HG02610 (cell line): ENCODE measurements around the gene APP.
"Not testable (repeated sequence)": the region's sequence is repeated elsewhere in the genome, so short reads cannot be mapped to it uniquely, and the experiment has no call there.

ENCODE experiments used
- ATAC-seq: cut with Tn5 transposase; IDR thresholded peaks from one replicate; pipeline ENCODE4 v1.9.1; 2021; ENCODE audit warnings: mild to moderate bottlenecking, moderate library complexity; ENCODE audit not compliant: unreplicated experiment

Gene APP

DNA sequence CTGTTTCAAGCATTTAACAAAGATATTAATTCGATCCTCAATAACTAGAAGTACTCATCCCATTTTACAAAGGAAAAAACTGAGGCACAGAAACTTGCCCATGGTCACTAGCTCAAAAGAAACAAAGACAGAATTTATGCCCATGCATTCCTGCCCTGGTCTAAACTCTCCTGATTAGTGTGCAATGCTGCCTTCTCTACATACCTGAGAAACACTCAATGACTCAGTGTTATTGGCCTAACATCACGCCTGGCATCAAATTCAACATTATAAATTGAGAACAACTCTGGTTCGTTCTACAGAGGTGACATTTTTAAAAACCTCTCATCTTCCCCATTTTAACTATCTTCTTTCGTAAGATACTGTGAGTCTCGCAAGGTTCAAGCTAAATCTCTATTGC is 5.2 kb downstream of the APP start:
- no peak for ATAC-seq

DNA sequence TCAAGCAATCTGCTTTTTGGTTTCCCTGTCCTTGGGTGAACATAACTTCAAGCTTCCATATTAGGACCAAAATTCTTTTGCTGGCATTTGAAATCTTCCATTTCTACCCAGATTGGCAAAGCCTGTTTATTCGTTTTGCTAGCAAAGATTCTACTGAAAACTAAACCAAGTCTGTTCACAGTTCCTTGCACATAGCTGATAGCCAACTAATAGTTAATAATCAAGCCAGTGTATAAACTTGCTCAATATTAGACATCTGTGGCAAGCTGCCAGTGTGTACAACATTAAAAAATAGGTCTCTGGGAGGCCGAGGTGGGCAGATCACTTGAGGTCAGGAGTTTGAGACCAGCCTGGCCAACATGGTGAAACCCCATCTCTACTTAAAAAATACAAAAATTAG is 6.3 kb downstream of the APP start:
- no peak for ATAC-seq

DNA sequence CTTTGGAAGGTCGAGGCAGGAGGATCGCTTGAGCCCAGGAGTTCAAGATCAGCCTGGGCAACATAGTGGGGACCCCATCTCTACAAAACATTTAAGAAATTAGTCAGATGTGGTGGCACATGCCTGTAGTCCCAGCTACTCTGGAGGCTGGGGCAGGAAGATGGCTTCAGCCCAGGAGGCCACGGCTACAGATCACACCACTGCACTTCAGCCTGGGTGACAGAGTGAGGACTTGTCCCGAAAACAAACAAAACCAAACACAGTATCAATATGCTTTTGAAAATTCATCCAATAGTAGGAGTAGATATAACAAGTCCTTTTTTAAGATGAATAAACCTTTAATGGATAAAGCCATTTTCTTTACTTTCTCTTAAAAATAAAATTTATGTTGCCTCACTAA is 8.5 kb downstream of the APP start:
- no peak for ATAC-seq

DNA sequence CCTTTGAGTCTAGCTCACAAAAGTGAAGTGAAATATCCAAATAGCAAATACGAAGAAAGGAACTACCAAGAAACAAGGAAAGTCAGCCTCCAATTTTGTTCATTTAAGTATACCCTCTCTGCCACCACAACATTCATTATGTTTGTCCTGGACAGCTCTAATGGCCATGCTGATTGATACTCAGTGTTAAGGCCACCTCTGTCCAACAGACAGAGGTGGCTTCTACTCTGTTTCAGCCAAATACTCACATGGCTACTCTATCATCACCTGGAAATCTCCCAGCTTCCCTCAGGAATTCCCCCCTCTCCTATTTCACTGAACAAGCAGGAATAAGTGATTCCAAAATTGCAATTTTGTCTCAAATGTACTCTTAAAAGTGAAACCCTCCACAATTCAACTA is 10.7 kb downstream of the APP start:
- ATAC-seq: no peak

- ATAC-seq: no peak
Observed at GRCh38 chr21:26157801-26158200, 12.8 kb downstream of the APP start.

DNA sequence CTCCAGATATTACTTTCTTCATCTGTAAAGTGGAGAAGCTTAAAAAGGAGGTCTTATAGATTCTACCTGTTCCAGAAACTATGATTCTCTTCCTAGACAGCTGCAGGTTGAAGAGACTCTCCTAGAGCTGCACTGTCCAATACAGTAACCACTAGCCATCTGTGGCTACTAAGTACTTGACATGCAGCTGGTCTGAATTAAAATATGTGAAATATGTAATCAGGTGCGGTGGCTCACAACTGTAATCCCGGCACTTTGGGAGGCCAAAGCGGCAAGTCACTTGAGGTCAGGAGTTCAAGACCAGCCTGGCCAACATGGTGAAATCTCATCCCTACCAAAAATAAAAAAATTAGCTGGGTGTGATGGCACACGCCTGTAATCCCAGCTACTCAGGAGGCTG is 15.8 kb downstream of the APP start:
- no peak for ATAC-seq

GRCh38 chr21:26153758-26154157 is 16.8 kb downstream of the APP start:
- no peak for ATAC-seq

- no peak for ATAC-seq
Observed at GRCh38 chr21:26148840-26149354, 21.7 kb downstream of the APP start.

- no peak for ATAC-seq
Observed at GRCh38 chr21:26148071-26148839, 22.3 kb downstream of the APP start.

DNA sequence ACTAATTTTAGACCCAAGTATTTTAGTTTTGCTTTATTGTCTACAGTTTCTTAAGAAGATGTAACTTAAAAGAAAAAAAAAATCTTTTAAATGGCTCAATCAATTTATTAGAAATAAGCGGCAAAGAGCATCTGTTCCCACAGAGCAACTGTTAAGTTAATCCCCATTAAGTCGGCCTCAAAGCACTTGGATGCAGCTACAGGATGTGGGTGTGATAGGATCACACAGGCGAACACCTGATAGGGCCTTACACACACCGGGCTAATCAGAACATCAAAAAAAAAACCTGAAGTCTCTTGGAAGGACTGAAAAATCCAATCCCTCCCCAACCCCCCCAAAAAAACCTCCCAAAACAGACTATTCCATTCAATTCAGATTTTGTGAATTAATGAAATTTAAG is 23.0 kb downstream of the APP start:
- no peak for ATAC-seq

DNA sequence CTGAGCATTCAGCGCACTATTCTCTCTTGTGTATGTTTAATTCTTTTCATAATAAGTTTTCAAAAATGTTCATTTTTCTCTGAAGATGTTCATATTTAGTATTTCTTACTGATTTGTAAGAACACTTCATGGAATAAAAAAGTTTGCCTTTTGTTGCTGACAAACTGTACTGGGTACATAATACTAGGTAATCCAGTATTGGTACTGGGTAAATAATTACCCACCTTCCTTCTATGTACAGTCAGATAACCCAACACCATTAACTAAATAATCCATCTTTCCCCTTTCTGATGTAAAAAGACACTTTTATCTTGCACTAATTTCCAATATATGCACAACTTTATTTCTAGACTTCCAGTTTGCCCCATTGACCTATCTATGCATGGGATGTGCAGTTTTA is 23.9 kb downstream of the APP start:
- ATAC-seq: no peak

DNA sequence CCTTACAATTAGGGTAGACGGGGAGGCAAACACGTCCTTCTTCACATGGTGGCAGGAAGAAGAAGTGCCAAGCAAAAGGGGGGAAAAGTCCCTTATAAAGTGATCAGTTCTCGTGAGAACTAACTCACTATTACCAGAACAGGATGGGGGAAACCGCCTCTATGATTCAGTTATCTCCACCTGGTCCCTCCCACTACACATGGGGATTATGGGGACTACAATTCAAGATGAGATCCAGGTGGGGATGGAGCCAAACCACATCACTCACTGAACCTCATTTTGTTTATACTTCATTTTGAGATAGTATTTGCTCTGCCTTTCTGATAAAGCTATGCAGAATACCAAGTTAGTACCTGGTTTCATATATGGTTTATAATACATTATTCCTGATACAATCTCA is 26.5 kb downstream of the APP start:
- ATAC-seq: no peak

DNA sequence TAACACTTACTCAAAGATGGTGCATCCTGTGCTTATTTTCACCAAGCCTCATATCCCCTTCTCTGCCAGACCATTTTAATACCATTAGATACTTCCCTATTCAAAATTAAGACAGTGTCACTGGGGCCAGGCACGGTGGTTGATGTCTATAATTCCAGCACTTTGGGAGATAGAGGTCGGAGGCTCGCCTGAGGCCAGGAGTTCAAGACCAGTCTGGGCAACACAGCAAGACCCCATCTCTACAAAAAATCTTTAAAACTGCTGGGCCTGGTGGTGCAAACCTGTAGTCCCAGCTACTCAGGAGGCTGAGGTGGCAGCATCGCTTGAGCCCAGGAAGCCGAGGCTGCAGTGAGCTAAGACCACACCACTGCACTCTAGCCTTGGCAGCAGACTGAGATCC is 28.2 kb downstream of the APP start:
- ATAC-seq: no peak

- no peak for ATAC-seq
Observed at GRCh38 chr21:26140926-26141325, 29.6 kb downstream of the APP start.

- ATAC-seq: no peak
Observed at GRCh38 chr21:26140164-26140579, 30.4 kb downstream of the APP start.

GRCh38 chr21:26138615-26139257 is 31.8 kb downstream of the APP start:
- no peak for ATAC-seq

GRCh38 chr21:26137379-26138060 is 33.0 kb downstream of the APP start:
- ATAC-seq: no peak

GRCh38 chr21:26136671-26137070 is 33.9 kb downstream of the APP start:
- peak; percentile 94 for ATAC-seq

DNA sequence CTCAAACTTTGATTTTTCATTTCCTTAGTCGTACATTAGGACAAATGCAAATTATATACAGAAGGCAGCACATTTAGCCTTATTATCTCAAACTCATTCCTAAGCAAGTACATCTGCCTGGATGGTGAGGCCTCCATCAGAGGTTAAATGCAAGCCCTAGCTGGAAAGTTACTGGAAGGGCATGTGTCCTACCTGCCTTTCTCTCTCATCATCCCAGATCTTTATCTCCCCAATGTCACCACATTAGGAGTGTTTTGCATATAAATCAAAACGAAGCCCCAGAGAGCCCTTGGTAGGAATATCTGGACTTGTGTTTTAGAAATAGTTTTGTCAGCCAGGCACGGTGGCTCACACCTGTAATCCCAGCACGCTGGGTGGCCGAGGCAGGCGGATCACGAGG is 35.0 kb downstream of the APP start:
- ATAC-seq: no peak

DNA sequence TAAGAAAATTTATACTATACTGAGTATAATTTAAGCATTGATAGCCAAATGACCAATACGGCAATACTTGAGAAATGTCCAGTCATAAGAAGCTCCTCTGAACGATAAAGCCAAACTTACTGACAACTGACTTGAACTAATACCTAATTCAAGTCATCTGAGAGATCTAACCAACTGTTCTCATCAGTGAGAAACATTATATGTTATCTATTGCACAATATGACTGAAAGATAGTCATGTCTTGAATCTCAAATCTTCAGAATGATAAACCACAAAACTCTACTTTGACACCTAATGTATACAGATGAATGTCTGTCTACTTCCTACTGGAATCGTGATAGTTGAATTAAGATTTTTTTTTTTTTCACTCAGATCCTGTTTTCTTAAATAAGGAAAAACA is 39.0 kb downstream of the APP start:
- peak; percentile 56 for ATAC-seq

DNA sequence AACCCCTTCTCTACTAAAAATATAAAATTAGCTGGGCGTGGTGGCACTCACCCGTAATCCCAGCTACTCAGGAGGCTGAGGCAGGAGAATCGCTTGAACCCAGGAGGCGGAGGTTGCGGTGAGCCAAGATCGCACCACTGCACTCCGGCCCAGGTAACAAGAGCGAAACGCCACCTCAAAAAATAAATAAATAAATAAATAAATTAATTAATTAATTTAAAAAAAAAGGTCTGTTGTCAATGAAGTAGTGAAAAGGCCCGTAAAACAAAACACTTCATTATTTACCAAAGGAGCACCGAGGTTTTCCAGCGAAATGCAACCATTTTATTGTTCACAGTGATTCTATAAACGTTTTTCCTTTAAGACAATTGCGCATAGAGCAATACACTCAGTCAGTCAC is 39.5 kb downstream of the APP start:
- not testable (repeated sequence) for ATAC-seq
